Measurements from ENCODE around the gene ZHX3.

GRCh38 chr20:41327178-41327577 lies 9.6 kb upstream of the ZHX3 start:
- no peak for TF ChIP-seq CTCF (IDR thresholded peaks at IDR 0.05)
- TF ChIP-seq POLR2A (IDR thresholded peaks at IDR 0.05): no peak
